Fibroblast of pulmonary artery (primary cell): ENCODE measurements around the gene ITGA8.

Experiments used
- DNase-seq: peaks from one replicate; pipeline ENCODE4 v3.0.0-alpha.2; 2010; ENCODE audit warnings: low read depth
- H3K4me3 ChIP-seq: replicated peaks from 2 replicates; pipeline ENCODE4 v1.5.1; 2011; ENCODE audit warnings: low read depth, mild to moderate bottlenecking, control low read depth, low read length, moderate library complexity
- CTCF ChIP-seq: IDR thresholded peaks from 2 replicates; pipeline ENCODE4 v1.5.1; 2011; ENCODE audit warnings: mild to moderate bottlenecking, control low read depth, low read length, inconsistent platforms; ENCODE audit errors: missing control alignments

ITGA8 gene

GRCh38 chr10:15754937-15755336, 35.2 kb upstream of the ITGA8 start:
- no peak overlapping the region for H3K4me3 ChIP-seq
- no peak for DNase-seq
- no peak for TF ChIP-seq CTCF

- DNase-seq = no peak
- no peak overlapping the region for H3K4me3 ChIP-seq
- TF ChIP-seq CTCF = no peak
Observed at GRCh38 chr10:15751046-15751445, 31.3 kb upstream of the ITGA8 start.

GRCh38 chr10:15748126-15748525, 28.4 kb upstream of the ITGA8 start:
- DNase-seq = no peak
- no peak for TF ChIP-seq CTCF
- H3K4me3 ChIP-seq = no peak overlapping the region

- no peak for TF ChIP-seq CTCF
- DNase-seq = no peak
Observed at GRCh38 chr10:15747632-15748031, 27.9 kb upstream of the ITGA8 start.

GRCh38 chr10:15745751-15746150, 26.0 kb upstream of the ITGA8 start:
- H3K4me3 ChIP-seq = no peak overlapping the region
- no peak for TF ChIP-seq CTCF
- peak; percentile 84 for DNase-seq

More at GRCh38 chr10:15747632-15748031, 27.9 kb upstream of the ITGA8 start:
- no peak overlapping the region for H3K4me3 ChIP-seq

- TF ChIP-seq CTCF = peak; percentile 67
- DNase-seq = peak; percentile 68
- no peak overlapping the region for H3K4me3 ChIP-seq
Observed at GRCh38 chr10:15744217-15744865, 24.6 kb upstream of the ITGA8 start.

GRCh38 chr10:15743443-15743842, 23.7 kb upstream of the ITGA8 start:
- DNase-seq = no peak
- TF ChIP-seq CTCF = no peak
- H3K4me3 ChIP-seq = no peak overlapping the region
